HG03571 (cell line): Measurements from ENCODE around the gene HBS1L.

Experiments
- ATAC-seq: cut with Tn5 transposase; IDR thresholded peaks from one replicate; pipeline ENCODE4 v1.9.1; 2021; ENCODE audit not compliant: unreplicated experiment

The HBS1L gene

GRCh38 chr6:134951494-134952263, 102.9 kb downstream of the HBS1L start:
- no peak for ATAC-seq

GRCh38 chr6:134950482-134950881, 104.1 kb downstream of the HBS1L start:
- ATAC-seq: no peak

DNA sequence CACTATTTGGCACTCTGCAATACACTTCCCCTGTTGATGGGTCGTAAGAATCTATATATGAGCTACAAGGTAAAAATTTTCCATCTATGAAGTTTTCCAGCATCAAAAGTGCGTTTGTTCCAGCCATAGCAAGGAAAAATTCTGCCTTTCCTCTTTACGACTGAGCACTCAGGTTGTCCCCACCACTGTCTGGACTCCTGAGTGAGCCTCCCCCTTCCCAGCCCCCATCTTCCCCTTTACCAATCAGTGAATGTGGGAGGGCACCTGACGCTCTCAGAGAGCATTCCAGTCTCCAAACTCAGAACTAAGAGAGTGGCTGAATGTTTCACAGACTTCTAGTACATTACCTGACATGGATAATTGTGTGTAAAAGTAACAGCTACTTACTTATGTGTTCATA, 104.7 kb downstream of the HBS1L start, which contains the start of gene ALDH8A1:
Gene ALDH8A1, minus strand, starts transcription at position 175 of the 400 bp plus-strand sequence. Its CDS starts 48 bp downstream, at position 127.
- no peak for ATAC-seq

GRCh38 chr6:134948691-134949090, 105.9 kb downstream of the HBS1L start:
- no peak for ATAC-seq

- no peak for ATAC-seq
These were observed 106.5 kb downstream of the HBS1L start for GRCh38 chr6:134948142-134948541.

DNA sequence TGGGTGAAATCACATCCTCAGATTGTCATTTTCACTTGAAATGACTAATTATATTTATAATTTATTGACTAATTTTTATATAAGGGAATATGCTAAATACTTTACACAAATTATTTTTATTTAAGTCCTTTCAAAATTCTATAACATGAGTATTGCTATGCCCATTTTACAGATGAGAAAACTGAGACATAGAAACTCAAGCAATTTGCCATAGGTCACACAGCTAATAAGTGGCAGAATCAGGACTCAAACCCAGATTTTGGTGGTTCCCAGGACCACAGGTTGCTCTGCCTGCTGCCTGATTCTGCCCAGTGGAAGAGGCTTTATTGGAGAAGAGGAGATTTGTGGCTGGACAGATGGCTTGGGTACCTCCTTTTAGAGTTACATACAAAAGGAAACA, 109.6 kb downstream of the HBS1L start:
- ATAC-seq: no peak

GRCh38 chr6:134943522-134944111, 111.0 kb downstream of the HBS1L start:
- no peak for ATAC-seq

DNA sequence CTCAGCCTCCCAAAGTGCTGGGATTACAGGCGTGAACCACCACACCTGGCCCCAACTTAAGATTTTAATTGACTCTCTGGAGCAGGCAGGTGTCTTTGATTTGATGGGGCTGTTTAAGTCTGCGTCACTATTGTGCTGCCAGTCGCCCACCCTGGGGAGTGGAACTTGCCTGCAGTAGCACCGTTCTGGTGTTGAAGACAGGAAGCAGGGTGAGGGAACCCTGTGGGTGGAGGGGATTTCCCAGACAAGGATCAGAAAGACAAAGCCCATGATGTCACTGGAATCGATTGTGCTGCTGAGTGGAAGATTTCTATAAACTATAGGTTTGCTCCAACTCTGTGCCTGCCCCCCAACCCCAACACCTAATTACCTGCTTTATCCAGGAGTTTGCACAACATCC, 115.7 kb downstream of the HBS1L start:
- no peak for ATAC-seq

- ATAC-seq: no peak
These were observed 117.2 kb downstream of the HBS1L start for GRCh38 chr6:134937426-134937825.

DNA sequence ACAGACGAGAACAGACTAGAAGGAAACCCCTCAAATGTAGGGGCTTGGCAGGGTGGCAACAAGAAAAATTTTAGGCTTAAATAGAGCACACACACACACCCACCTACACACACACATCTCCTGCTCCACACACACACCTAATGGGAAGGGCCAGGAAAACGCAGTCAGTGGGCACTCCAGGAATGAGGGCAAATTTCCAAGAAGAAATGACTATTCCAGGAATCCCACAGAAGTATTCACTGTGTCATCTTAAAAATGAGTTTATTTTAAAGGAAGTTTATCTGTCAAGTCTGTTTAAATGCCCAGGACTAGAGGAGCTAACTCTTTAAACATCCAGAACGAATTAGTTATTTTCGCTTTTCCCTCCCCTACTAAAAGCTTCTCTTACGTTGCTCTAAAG, 117.7 kb downstream of the HBS1L start:
- no peak for ATAC-seq

GRCh38 chr6:134936476-134936875, 118.1 kb downstream of the HBS1L start:
- no peak for ATAC-seq

GRCh38 chr6:134934793-134935485, 119.7 kb downstream of the HBS1L start:
- no peak for ATAC-seq

GRCh38 chr6:134932535-134933470, 121.8 kb downstream of the HBS1L start:
- no peak for ATAC-seq

DNA sequence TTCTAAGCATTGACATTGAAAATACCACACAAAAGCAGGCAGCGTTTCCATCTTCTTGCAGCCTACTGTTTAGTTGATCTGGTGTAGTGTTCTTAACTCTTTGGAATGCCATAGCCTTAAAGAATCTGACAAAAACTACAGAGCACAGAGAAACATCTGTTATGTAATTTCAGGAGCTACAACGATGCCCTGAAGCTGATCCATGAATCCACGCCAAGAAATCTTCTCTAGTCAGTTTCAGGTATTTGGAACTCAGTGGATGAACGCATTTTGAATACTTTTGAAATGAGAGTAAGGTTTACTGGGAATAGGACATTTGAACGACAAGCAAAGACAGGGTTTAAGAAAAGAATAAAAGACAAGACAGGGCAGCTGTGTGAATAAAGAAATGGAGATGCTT, 122.5 kb downstream of the HBS1L start:
- ATAC-seq: no peak

- ATAC-seq: no peak
These were observed 124.2 kb downstream of the HBS1L start for GRCh38 chr6:134930463-134930862.

- no peak for ATAC-seq
These were observed 126.3 kb downstream of the HBS1L start for GRCh38 chr6:134928151-134928900.

GRCh38 chr6:134925800-134926199, 128.8 kb downstream of the HBS1L start:
- no peak for ATAC-seq

- no peak for ATAC-seq
These were observed 132.8 kb downstream of the HBS1L start for GRCh38 chr6:134921721-134922261.

DNA sequence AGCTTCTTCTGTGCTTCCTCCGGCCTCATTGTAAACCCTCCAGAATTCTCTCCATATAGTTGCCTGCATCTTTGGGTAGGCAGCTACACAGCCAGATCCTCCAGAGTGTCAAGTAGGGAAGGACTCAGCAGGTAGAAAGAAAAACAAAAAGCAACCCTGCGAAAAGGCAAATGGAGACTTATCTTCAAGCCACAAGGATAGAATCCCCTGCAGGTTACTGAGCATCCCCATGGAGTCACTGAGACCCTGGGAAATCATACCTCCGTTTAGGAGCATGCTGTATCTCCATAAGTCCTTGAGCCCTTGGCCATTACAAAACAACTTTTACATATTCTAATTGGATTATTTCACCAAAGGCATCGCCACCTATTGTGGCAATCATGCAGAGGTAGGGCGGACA, 133.3 kb downstream of the HBS1L start:
- ATAC-seq: no peak

DNA sequence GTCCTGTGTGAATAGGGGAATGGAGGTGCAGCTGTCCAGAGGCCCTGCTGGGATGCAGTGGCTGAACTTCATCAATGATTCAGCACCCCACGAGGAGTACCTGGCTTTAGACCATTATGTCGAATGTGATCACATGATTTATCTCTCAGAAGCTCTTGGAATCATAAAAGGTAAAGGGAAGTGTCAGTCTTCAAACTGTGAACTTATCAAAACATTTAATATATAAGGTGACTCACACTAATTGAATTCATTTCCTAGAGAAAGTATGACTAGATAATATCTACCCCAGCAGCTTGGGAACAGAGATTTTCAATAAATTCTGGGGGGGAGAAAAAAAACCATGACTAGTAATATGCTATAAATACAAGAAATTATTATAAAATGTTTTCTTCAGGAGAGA, 134.2 kb downstream of the HBS1L start:
- no peak for ATAC-seq
